H9 (cell line): ENCODE results near the gene ENTREP3. TPM values are rescaled to one million over a fixed set of nuclear protein-coding genes. Genes with fewer than 3 reads are reported as not detected.

ENCODE experiments used
- DNase-seq: peaks from one replicate; pipeline ENCODE4 v3.0.0-alpha.2; 2017
- H2AFZ ChIP-seq: one replicate; pipeline ENCODE4 v1.6.1; 2013; ENCODE audit warnings: mild to moderate bottlenecking, low read length, control low read depth, moderate library complexity
- H2AK5ac ChIP-seq: 2 replicates; pipeline ENCODE4 v1.6.1; 2013; ENCODE audit warnings: low read length, control low read depth, mixed read lengths; ENCODE audit not compliant: insufficient read length
- H2BK120ac ChIP-seq: one replicate; pipeline ENCODE4 v1.6.1; 2013; ENCODE audit warnings: low read depth, mild to moderate bottlenecking, low read length, control low read depth, inconsistent platforms; ENCODE audit not compliant: poor library complexity, severe bottlenecking
- H2BK12ac ChIP-seq: 2 replicates; pipeline ENCODE4 v1.6.1; 2013; ENCODE audit warnings: low read length, control low read depth, mixed read lengths, low read depth; ENCODE audit not compliant: insufficient read length
- H2BK15ac ChIP-seq: 2 replicates; pipeline ENCODE4 v1.6.1; 2013; ENCODE audit warnings: low read depth, low read length, control low read depth
- H2BK20ac ChIP-seq: one replicate; pipeline ENCODE4 v1.6.1; 2013; ENCODE audit warnings: low read depth, mild to moderate bottlenecking, low read length, control low read depth, inconsistent platforms; ENCODE audit not compliant: poor library complexity, severe bottlenecking
- H2BK5ac ChIP-seq: 2 replicates; pipeline ENCODE4 v1.6.1; 2013; ENCODE audit warnings: low read length, control low read depth, mixed read lengths; ENCODE audit not compliant: insufficient read length
- H3K14ac ChIP-seq: 2 replicates; pipeline ENCODE4 v1.6.1; 2013; ENCODE audit warnings: low read length, control low read depth; ENCODE audit not compliant: insufficient read depth
- H3K18ac ChIP-seq: 2 replicates; pipeline ENCODE4 v1.6.1; 2013; ENCODE audit warnings: low read depth, mild to moderate bottlenecking, mixed read lengths, low read length, control low read depth; ENCODE audit not compliant: insufficient read length
- H3K23ac ChIP-seq: 2 replicates; pipeline ENCODE4 v1.6.1; 2013; ENCODE audit warnings: low read length, control low read depth, mixed read lengths, low read depth; ENCODE audit not compliant: insufficient read length
- H3K23me2 ChIP-seq: 2 replicates; pipeline ENCODE4 v1.6.1; 2013; ENCODE audit warnings: low read depth, mild to moderate bottlenecking, mixed read lengths, low read length, control low read depth; ENCODE audit not compliant: insufficient read length, poor library complexity, severe bottlenecking
- H3K27ac ChIP-seq: 2 replicates; pipeline ENCODE4 v1.5.1; 2013; ENCODE audit warnings: low read length, control low read depth, mixed read lengths, low read depth; ENCODE audit not compliant: insufficient read length
- H3K27me3 ChIP-seq: 2 replicates; pipeline ENCODE4 v1.6.1; 2013; ENCODE audit warnings: low read length, control low read depth, inconsistent platforms; ENCODE audit not compliant: insufficient read depth
- H3K4ac ChIP-seq: 2 replicates; pipeline ENCODE4 v1.6.1; 2013; ENCODE audit warnings: low read depth, mild to moderate bottlenecking, control low read depth, inconsistent platforms, low read length, moderate library complexity
- H3K4me1 ChIP-seq: 2 replicates; pipeline ENCODE4 v1.6.1; 2013; ENCODE audit warnings: low read length, control low read depth, inconsistent platforms; ENCODE audit not compliant: insufficient read depth
- H3K4me2 ChIP-seq: 2 replicates; pipeline ENCODE4 v1.6.1; 2013; ENCODE audit warnings: low read length, control low read depth, mixed read lengths; ENCODE audit not compliant: insufficient read length, insufficient read depth
- H3K56ac ChIP-seq: 2 replicates; pipeline ENCODE4 v1.6.1; 2013; ENCODE audit warnings: low read depth, mild to moderate bottlenecking, mixed read lengths, low read length, control low read depth; ENCODE audit not compliant: insufficient read length
- H3K79me1 ChIP-seq: 2 replicates; pipeline ENCODE4 v1.6.1; 2013; ENCODE audit warnings: low read depth, mild to moderate bottlenecking, moderate library complexity, low read length, control low read depth, inconsistent platforms; ENCODE audit not compliant: insufficient read depth, poor library complexity, severe bottlenecking
- H3K79me2 ChIP-seq: 2 replicates; pipeline ENCODE4 v1.6.1; 2013; ENCODE audit warnings: low read length, control low read depth, inconsistent platforms; ENCODE audit not compliant: insufficient read depth
- H3K9ac ChIP-seq: 2 replicates; pipeline ENCODE4 v1.6.1; 2013; ENCODE audit warnings: low read length, control low read depth, mixed read lengths; ENCODE audit not compliant: insufficient read length; ENCODE audit errors: extremely low read depth
- H3K9me3 ChIP-seq: one replicate; pipeline ENCODE4 v1.6.1; 2013; ENCODE audit warnings: low read depth, low read length, inconsistent platforms; ENCODE audit not compliant: control insufficient read depth
- H3T11ph ChIP-seq: one replicate; pipeline ENCODE4 v1.6.1; 2013; ENCODE audit warnings: mild to moderate bottlenecking, low read length, control low read depth, inconsistent platforms
- H4K20me1 ChIP-seq: one replicate; pipeline ENCODE4 v1.6.1; 2013; ENCODE audit not compliant: control insufficient read depth, insufficient read length, insufficient read depth
- H4K5ac ChIP-seq: 2 replicates; pipeline ENCODE4 v1.6.1; 2013; ENCODE audit warnings: low read depth, mild to moderate bottlenecking, mixed read lengths, low read length, control low read depth; ENCODE audit not compliant: insufficient read length
- H4K8ac ChIP-seq: replicated peaks from 2 replicates; pipeline ENCODE4 v1.6.1; 2013; ENCODE audit warnings: low read length, control low read depth, mixed read lengths, low read depth; ENCODE audit not compliant: insufficient read length
- H4K91ac ChIP-seq: 2 replicates; pipeline ENCODE4 v1.6.1; 2013; ENCODE audit warnings: low read depth, mild to moderate bottlenecking, moderate library complexity, mixed read lengths, low read length, control low read depth; ENCODE audit not compliant: insufficient read length
- H3K27ac Mint-ChIP-seq, 3 experiments: 2 replicates in 2 of 3; 3 replicates in 1 of 3; pipeline ENCODE4 v1.8.0; 2020 to 2021; ENCODE audit warnings: mixed read lengths in 3 of 3, mild to moderate bottlenecking in 1 of 3, moderate library complexity in 1 of 3
- H3K27me3 Mint-ChIP-seq: 2 replicates; pipeline ENCODE4 v1.8.0; 2021; ENCODE audit warnings: low read depth, mild to moderate bottlenecking, moderate library complexity, mixed read lengths
- H3K36me3 Mint-ChIP-seq, 3 experiments: 2 replicates in 2 of 3; 3 replicates in 1 of 3; pipeline ENCODE4 v1.8.0; 2020 to 2021; ENCODE audit warnings: low read depth in 3 of 3, mixed read lengths in 3 of 3; ENCODE audit not compliant: insufficient read depth in 1 of 3
- H3K4me1 Mint-ChIP-seq, 2 experiments: 2 replicates each; pipeline ENCODE4 v1.8.0; 2020; ENCODE audit warnings: mixed read lengths in 2 of 2
- H3K4me3 Mint-ChIP-seq, 2 experiments: 2 replicates in 1 of 2; 3 replicates in 1 of 2; pipeline ENCODE4 v1.8.0; 2020 to 2021; ENCODE audit warnings: mild to moderate bottlenecking in 2 of 2, mixed read lengths in 2 of 2, moderate library complexity in 1 of 2
- H3K9me3 Mint-ChIP-seq, 2 experiments: 2 replicates in 1 of 2; 3 replicates in 1 of 2; pipeline ENCODE4 v1.8.0; 2020; ENCODE audit warnings: mild to moderate bottlenecking in 2 of 2, mixed read lengths in 2 of 2, moderate library complexity in 1 of 2
- WGBS: extraction: QIAGEN DNeasy Blood & Tissue Kit; methylation state at CpG from one replicate; pipeline ENCODE4 v1.1.7; 2013; ENCODE audit warnings: missing lambda C conversion rate, low lambda C conversion rate, mixed read lengths; ENCODE audit not compliant: insufficient read length; ENCODE audit errors: extremely low coverage; 5-methylcytosine and 5-hydroxymethylcytosine counted together
- long read RNA-seq: library from polyadenylated mRNA; unstranded; transcript quantifications from one replicate; pipeline ENCODE4 v2.0.0, GENCODE V29; 2020
- total RNA-seq: library from RNA; stranded (reverse); gene quantifications from 2 replicates; pipeline ENCODE4 v1.2.1, GENCODE V29; 2021
- TF ChIP-seq, protein P1 (sequence below): fragments of 200-600 bp; sonication (generic); conservative IDR thresholded peaks from 3 replicates; pipeline ENCODE4 v1.8.0; 2021; ENCODE audit warnings: antibody characterized with exemption, mild to moderate bottlenecking

ENTREP3 gene
- 40.8 and 41.0 TPM in 2 replicates for total RNA-seq
- long read RNA-seq, partial matches to known transcripts: 14 of 19 reads
- long read RNA-seq, other reads (novel, unspliced or antisense): 5 of 19 reads

- TF ChIP-seq, protein P1, sequence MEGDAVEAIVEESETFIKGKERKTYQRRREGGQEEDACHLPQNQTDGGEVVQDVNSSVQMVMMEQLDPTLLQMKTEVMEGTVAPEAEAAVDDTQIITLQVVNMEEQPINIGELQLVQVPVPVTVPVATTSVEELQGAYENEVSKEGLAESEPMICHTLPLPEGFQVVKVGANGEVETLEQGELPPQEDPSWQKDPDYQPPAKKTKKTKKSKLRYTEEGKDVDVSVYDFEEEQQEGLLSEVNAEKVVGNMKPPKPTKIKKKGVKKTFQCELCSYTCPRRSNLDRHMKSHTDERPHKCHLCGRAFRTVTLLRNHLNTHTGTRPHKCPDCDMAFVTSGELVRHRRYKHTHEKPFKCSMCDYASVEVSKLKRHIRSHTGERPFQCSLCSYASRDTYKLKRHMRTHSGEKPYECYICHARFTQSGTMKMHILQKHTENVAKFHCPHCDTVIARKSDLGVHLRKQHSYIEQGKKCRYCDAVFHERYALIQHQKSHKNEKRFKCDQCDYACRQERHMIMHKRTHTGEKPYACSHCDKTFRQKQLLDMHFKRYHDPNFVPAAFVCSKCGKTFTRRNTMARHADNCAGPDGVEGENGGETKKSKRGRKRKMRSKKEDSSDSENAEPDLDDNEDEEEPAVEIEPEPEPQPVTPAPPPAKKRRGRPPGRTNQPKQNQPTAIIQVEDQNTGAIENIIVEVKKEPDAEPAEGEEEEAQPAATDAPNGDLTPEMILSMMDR: peak; percentile 32; the same call in 1 of the 3 replicates
- Mint-ChIP-seq H3K27me3 (no peaks in the 10 kb centered on the region; the same call in 1 of the 2 replicates), H3K27ac (peak within 1 kb of the TSS in 2 of 3 experiments; percentile 70 to 90), H3K4me3 (peak within 1 kb of the TSS; percentile 73 to 88), H3K36me3 (peaks cover 11 to 36% (median 31%) of the 10 kb centered on the region in 3 experiments; a peak in 6 of 7 replicates), H3K9me3 (no peaks in the 10 kb centered on the region), H3K4me1 (peaks cover 29 to 30% of the 10 kb centered on the region in 2 experiments)
- Histone ChIP-seq H3K4me2 (peak within 1 kb of the TSS; percentile 67), H3K9ac (peak within 1 kb of the TSS; percentile 26), H2BK15ac (no peak within 1 kb of the TSS; the same call in 1 of the 2 replicates), H3K4ac (no peak within 1 kb of the TSS), H3K23ac (no peak within 1 kb of the TSS), H4K20me1 (no peaks in the 10 kb centered on the region), H3K9me3 (no peaks in the 10 kb centered on the region), H2AFZ (no peak within 1 kb of the TSS), H3K18ac (no peak within 1 kb of the TSS), H3K27ac (no peak within 1 kb of the TSS), H2BK20ac (no peak within 1 kb of the TSS), H2BK5ac (no peak within 1 kb of the TSS), H3K79me1 (no peaks in the 10 kb centered on the region), H3K56ac (no peak within 1 kb of the TSS), H2BK120ac (no peak within 1 kb of the TSS), H3T11ph (no peak within 1 kb of the TSS), H3K27me3 (no peaks in the 10 kb centered on the region), H4K91ac (no peak within 1 kb of the TSS), H3K14ac (peak within 1 kb of the TSS; percentile 55; the same call in 1 of the 2 replicates), H2BK12ac (no peak within 1 kb of the TSS), H3K4me1 (peaks cover 4% of the 10 kb centered on the region; the same call in 1 of the 2 replicates), H4K8ac (no peak within 1 kb of the TSS), H4K5ac (no peak within 1 kb of the TSS), H2AK5ac (no peak within 1 kb of the TSS), H3K23me2 (peaks cover 14% of the 10 kb centered on the region), H3K79me2 (no peaks in the 10 kb centered on the region)
- DNase-seq: peak; percentile 94
- no CpG with 5 or more reads among the region's 54 CpGs for WGBS
Observed at GRCh38 chr1:155255243-155256007, at the start of gene ENTREP3. ENTREP3 (minus strand) TSS chr1:155255483; CDS start chr1:155254877, 606 bp downstream.
